ENCODE measurements around the gene C12orf42.

Gene C12orf42

DNA sequence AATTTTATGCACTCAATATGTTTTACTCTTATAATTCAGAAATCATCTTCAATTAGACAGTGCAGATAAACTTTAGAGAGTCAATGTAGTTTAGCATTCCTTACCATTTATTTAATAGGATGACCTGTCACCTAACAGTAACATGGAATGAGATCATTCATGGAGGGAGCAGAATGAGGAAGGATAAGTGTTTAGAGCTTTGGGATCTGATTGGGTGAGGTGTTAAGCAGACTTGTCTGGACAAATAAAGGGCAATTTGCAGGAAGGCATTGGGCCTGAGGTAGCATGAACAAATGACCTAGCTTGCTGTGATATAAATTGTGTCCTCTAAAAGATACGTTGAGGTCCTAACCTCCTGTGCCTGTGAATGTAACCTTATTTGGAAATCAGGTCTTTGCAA lies 187.4 kb downstream of the C12orf42 start:
- ChIA-PET CTCF (interaction anchor here (0.7 kb wide), 1 partner anchor 47 kb away, joined by 3 read pairs; no protein-coding TSS in a partner anchor), POLR2A (ENCODE audit: low non-redundant PET) (no interaction called here)
- no peak overlapping the region for H3K27ac ChIP-seq
- no peak for DNase-seq (ENCODE audit: low spot score)
- no peak for TF ChIP-seq CTCF (conservative IDR thresholded peaks at IDR 0.05; ENCODE audit: low read depth)

- no peak for TF ChIP-seq CTCF (conservative IDR thresholded peaks at IDR 0.05; ENCODE audit: low read depth)
- DNase-seq (ENCODE audit: low spot score), result no peak
- ChIA-PET CTCF (interaction anchor here (0.6 to 0.7 kb wide), 2 partner anchors 31 to 91 kb away, joined by 3 to 4 read pairs; no protein-coding TSS in a partner anchor), POLR2A (ENCODE audit: low non-redundant PET) (no interaction called here)
- H3K27ac ChIP-seq, result no peak overlapping the region
Observed at GRCh38 chr12:103303484-103303883, 192.3 kb downstream of the C12orf42 start.

- CTCF ChIA-PET, result no interaction called here
- POLR2A ChIA-PET (ENCODE audit: low non-redundant PET), result no interaction called here
- TF ChIP-seq CTCF (conservative IDR thresholded peaks at IDR 0.05; ENCODE audit: low read depth), result no peak
- no peak for DNase-seq (ENCODE audit: low spot score)
- no peak overlapping the region for H3K27ac ChIP-seq
Observed at GRCh38 chr12:103301642-103302591, 193.9 kb downstream of the C12orf42 start.

- TF ChIP-seq CTCF (conservative IDR thresholded peaks at IDR 0.05; ENCODE audit: low read depth), result no peak
- H3K27ac ChIP-seq, result no peak overlapping the region
- POLR2A ChIA-PET (ENCODE audit: low non-redundant PET), result no interaction called here
- CTCF ChIA-PET, result no interaction called here
- DNase-seq (ENCODE audit: low spot score), result no peak
Observed at GRCh38 chr12:103288016-103288415, 207.8 kb downstream of the C12orf42 start.

- ChIA-PET CTCF (no interaction called here), POLR2A (ENCODE audit: low non-redundant PET) (no interaction called here)
- DNase-seq (ENCODE audit: low spot score), result no peak
- no peak for TF ChIP-seq CTCF (conservative IDR thresholded peaks at IDR 0.05; ENCODE audit: low read depth)
- H3K27ac ChIP-seq, result no peak overlapping the region
Observed at GRCh38 chr12:103282124-103282523, 213.6 kb downstream of the C12orf42 start.

- ChIA-PET CTCF (no interaction called here), POLR2A (ENCODE audit: low non-redundant PET) (no interaction called here)
- TF ChIP-seq CTCF (conservative IDR thresholded peaks at IDR 0.05; ENCODE audit: low read depth), result no peak
- no peak for DNase-seq (ENCODE audit: low spot score)
- no peak overlapping the region for H3K27ac ChIP-seq
Observed at GRCh38 chr12:103279444-103279843, 216.3 kb downstream of the C12orf42 start.
